CD4-positive, CD25-positive, alpha-beta regulatory T cell (primary cell): Measurements from ENCODE around the gene PRR23B. TPM values are rescaled to one million over a fixed set of nuclear protein-coding genes. Genes with fewer than 3 reads are reported as not detected.

Experiments
- ATAC-seq, 2 donors: fragments of 150-1000 bp; cut with Tn5 transposase; one replicate each; pipeline ENCODE4 v1.10.0; 2021; ENCODE audit warnings: low read depth in 2 of 2, moderate number of reproducible peaks in 2 of 2, moderate library complexity in 1 of 2
- DNase-seq, 3 donors: peaks; one replicate each; pipeline versions ENCODE4 v3.0.0 to v3.0.0-alpha.2; 2012 to 2022; ENCODE audit warnings: mixed read lengths in 1 of 3
- H3K27ac ChIP-seq: one replicate; pipeline ENCODE4 v1.7.0; 2013; ENCODE audit warnings: mild to moderate bottlenecking, low read length; ENCODE audit not compliant: insufficient read depth, poor library complexity, severe bottlenecking
- H3K27me3 ChIP-seq: one replicate; pipeline ENCODE4 v1.7.0; 2013; ENCODE audit warnings: low read length; ENCODE audit not compliant: control insufficient read depth, insufficient read depth
- H3K36me3 ChIP-seq: one replicate; pipeline ENCODE4 v1.7.0; 2013; ENCODE audit warnings: mild to moderate bottlenecking, low read length, moderate library complexity; ENCODE audit not compliant: control insufficient read depth, insufficient read depth
- H3K4me1 ChIP-seq: 2 replicates; pipeline ENCODE4 v1.7.0; 2013; ENCODE audit warnings: mild to moderate bottlenecking, low read length; ENCODE audit not compliant: insufficient read depth, control insufficient read depth, poor library complexity, severe bottlenecking
- H3K4me3 ChIP-seq: one replicate; pipeline ENCODE4 v1.7.0; 2013; ENCODE audit warnings: low read depth, mild to moderate bottlenecking, low read length, moderate library complexity
- H3K9me3 ChIP-seq, 2 experiments: 1 replicate in 1 of 2; 2 replicates in 1 of 2; pipeline ENCODE4 v1.7.0; 2013; ENCODE audit warnings: low read length in 2 of 2, mild to moderate bottlenecking in 1 of 2, moderate library complexity in 1 of 2; ENCODE audit not compliant: control insufficient read depth in 2 of 2
- H3K27ac Mint-ChIP-seq, 3 donors: one replicate each; pipeline ENCODE4 v1.8.0; 2020 to 2022; ENCODE audit warnings: mild to moderate bottlenecking in 3 of 3, mixed read lengths in 3 of 3, moderate library complexity in 2 of 3
- H3K27me3 Mint-ChIP-seq: one replicate; pipeline ENCODE4 v1.8.0; 2022; ENCODE audit warnings: mild to moderate bottlenecking, mixed read lengths
- H3K36me3 Mint-ChIP-seq: one replicate; pipeline ENCODE4 v1.8.0; 2020; ENCODE audit warnings: mixed read lengths
- H3K4me1 Mint-ChIP-seq, 4 donors: one replicate each; pipeline ENCODE4 v1.8.0; 2020 to 2022; ENCODE audit warnings: mixed read lengths in 4 of 4, mild to moderate bottlenecking in 1 of 4
- H3K4me3 Mint-ChIP-seq, 4 donors: one replicate each; pipeline ENCODE4 v1.8.0; 2020 to 2022; ENCODE audit warnings: mild to moderate bottlenecking in 4 of 4, mixed read lengths in 4 of 4, moderate library complexity in 3 of 4
- H3K9me3 Mint-ChIP-seq, 7 donors: one replicate each; pipeline ENCODE4 v1.8.0; 2020 to 2022; ENCODE audit warnings: mixed read lengths in 7 of 7, mild to moderate bottlenecking in 3 of 7, moderate library complexity in 2 of 7
- polyA plus RNA-seq, 4 donors: library from polyadenylated mRNA; unstranded; fragments of 300-500 nt; fragmentation: Illumina TruSeq; gene quantifications; one replicate each; pipeline ENCODE4 v1.2.3, GENCODE V29; 2021
- total RNA-seq: library from RNA; stranded (reverse); gene quantifications from one replicate; pipeline ENCODE4 v1.2.3, GENCODE V29; 2022

The PRR23B gene
- total RNA-seq: not detected
- not detected for polyA plus RNA-seq

DNA sequence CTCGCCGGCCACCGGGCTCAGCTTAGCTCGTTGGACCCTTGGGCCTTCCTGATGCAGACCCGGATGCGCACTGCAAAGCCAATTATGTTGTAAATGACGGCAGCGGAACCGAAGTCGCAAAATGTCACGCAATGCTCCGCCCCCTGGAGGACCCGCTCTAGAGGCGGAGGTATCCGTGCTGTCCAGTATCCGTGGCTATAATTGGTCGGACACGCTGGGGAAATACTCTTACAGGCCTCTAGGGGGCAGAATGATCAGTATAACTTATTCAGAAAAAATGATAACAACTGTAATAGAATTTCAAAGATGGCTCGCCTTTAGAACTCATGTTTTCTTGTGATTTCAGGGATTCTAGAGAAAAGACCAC is at the start of gene PRR23B:
PRR23B (minus strand) TSS at position 59 of the 367 bp plus-strand sequence. CDS start 265 bp downstream, outside the sequence.
- no peaks in the 10 kb centered on the region for H3K36me3 Mint-ChIP-seq
- no peak for ATAC-seq

DNA sequence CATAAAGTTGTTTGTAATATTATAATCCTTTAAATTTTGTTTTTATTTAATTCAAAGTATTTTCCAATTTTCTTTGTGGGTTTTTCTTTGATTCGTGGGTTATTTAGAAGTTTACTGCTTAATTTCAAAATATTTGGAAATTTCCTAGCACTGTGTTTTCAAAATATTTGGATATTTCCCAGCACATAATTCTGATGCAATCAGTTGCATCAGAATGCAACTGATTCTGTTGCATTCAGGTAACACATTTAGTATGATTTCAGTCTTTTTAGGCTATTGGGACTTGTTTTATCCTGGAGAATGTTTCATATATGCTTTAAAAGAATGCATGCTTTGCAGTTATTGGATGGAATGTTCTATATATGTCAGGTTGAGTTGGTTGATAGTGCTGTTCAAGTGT is 42.2 kb upstream of the PRR23B start:
- Mint-ChIP-seq H3K4me1 (no peaks in the 10 kb centered on the region), H3K27ac (no peak overlapping the region), H3K27me3 (peaks cover 4% of the 10 kb centered on the region), H3K4me3 (no peak overlapping the region), H3K36me3 (no peaks in the 10 kb centered on the region), H3K9me3 (no peaks in the 10 kb centered on the region)
- H3K9me3 ChIP-seq: no peaks in the 10 kb centered on the region
- H3K27ac ChIP-seq: no peak overlapping the region
- no peaks in the 10 kb centered on the region for H3K36me3 ChIP-seq
- no peaks in the 10 kb centered on the region for H3K4me1 ChIP-seq
- H3K4me3 ChIP-seq: no peak overlapping the region
- no peak for DNase-seq
- ATAC-seq: no peak
- H3K27me3 ChIP-seq: no peaks in the 10 kb centered on the region

More for the DNA sequence above, at the start of gene PRR23B:
- H3K4me3 ChIP-seq: no peak within 1 kb of the TSS
- H3K9me3 Mint-ChIP-seq: peaks cover 0 to 7% (median 3%) of the 10 kb centered on the region in 7 donors
- no peaks in the 10 kb centered on the region for H3K4me1 Mint-ChIP-seq
- no peak within 1 kb of the TSS for H3K27ac Mint-ChIP-seq
- no peak within 1 kb of the TSS for H3K4me3 Mint-ChIP-seq
- H3K4me1 ChIP-seq: no peaks in the 10 kb centered on the region
- H3K36me3 ChIP-seq: no peaks in the 10 kb centered on the region
- no peaks in the 10 kb centered on the region for H3K27me3 ChIP-seq
- DNase-seq: no peak
- no peaks in the 10 kb centered on the region for H3K9me3 ChIP-seq
- no peaks in the 10 kb centered on the region for H3K27me3 Mint-ChIP-seq
- H3K27ac ChIP-seq: no peak within 1 kb of the TSS

DNA sequence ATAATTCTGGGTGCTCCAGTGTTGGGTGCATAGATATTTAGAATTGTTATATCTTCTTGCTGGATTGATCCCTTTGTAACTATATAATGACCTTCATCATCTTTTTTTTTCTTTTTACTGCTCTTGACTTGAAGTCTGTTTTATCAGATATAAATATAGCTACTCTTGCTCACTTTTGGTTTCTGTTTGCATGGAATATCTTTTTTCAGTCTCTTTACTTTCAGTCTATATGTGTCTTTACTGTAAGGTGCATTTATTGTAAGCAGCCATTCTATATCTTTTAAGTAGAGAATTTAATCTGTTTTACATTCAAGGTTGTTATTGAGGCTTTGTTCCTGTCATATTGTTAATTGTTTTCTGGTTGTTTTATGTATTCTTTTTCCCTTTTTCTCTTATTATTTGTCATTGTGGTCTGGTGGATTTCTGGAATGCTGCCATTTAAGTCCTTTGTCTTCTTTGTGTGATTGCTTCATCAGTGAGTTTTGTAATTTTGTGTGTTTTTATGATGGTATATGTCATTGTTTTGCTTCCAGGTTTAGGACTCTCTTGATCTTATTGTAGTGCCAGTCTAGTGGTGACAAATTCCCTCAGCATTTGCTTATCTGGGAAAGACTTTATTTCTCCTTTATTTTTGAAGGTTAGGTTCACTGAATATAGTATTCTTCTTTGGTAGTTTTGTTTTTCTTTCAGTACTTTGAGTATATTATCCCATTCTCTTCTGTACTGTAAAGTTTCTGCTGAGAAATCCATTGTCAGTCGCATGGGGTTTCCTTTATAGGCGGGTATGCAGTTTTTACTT is 32.3 kb upstream of the PRR23B start:
- Histone ChIP-seq H3K9me3 (peaks cover 7 to 17% of the 10 kb centered on the region in 2 experiments), H3K27ac (no peak overlapping the region), H3K4me3 (no peak overlapping the region), H3K27me3 (no peaks in the 10 kb centered on the region), H3K36me3 (no peaks in the 10 kb centered on the region), H3K4me1 (no peaks in the 10 kb centered on the region)
- DNase-seq (no peak), ATAC-seq (no peak)
- Mint-ChIP-seq H3K9me3 (peaks cover 0 to 24% (median 10%) of the 10 kb centered on the region in 7 donors), H3K27ac (no peak overlapping the region), H3K27me3 (no peaks in the 10 kb centered on the region), H3K36me3 (no peaks in the 10 kb centered on the region), H3K4me1 (no peaks in the 10 kb centered on the region), H3K4me3 (no peak overlapping the region)

DNA sequence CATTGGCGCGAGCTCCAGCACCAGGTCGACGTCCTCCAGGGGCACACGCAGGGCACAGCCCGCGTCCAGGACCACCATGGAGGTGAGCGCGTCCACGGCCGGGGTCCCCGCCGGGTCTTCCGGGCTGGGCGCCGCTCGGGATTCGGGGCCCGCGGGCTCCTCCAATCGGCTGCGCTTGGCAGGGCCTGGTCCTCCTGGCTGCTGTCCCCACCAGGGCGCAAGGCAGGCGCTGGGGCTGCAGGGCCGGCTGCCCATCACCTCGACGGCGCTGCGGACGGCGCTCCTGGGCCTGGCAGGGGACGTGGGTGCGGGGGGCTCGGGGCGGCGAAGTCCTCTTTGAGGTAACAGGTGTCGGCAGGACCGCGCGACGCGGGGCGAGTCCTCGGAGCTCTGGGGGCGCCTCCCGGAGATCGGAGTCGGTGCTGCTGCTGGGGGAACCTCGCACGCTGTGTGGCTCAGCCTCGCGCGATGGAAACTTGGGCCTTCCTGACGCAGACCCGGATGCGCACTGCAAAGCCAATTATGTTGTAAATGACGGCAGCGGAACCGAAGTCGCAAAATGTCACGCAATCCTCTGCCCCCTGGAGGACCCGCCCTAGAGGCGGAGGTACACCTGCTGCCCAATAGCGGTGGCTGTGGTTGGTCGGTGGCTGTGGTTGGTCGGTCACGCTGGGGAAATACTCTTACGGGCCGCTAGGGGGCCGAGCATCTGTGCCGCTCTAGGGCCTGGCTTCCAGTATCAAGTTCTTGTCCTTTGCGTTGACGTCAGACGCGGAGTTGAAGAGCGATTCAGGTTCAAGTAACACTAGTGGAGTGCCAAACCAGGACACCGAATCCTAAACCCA is 23.9 kb upstream of the PRR23B start, which contains the start of gene PRR23C:
PRR23C (minus strand) TSS at position 527 of the 845 bp plus-strand sequence; CDS start at position 255, 272 bp downstream.
- no peaks in the 10 kb centered on the region for H3K4me1 ChIP-seq
- Mint-ChIP-seq H3K9me3 (peaks cover 1 to 15% (median 8%) of the 10 kb centered on the region in 7 donors), H3K27me3 (no peaks in the 10 kb centered on the region), H3K4me3 (no peak within 1 kb of the TSS), H3K27ac (no peak within 1 kb of the TSS), H3K4me1 (no peaks in the 10 kb centered on the region), H3K36me3 (no peaks in the 10 kb centered on the region)
- no peaks in the 10 kb centered on the region for H3K36me3 ChIP-seq
- no peak for DNase-seq
- H3K4me3 ChIP-seq: no peak within 1 kb of the TSS
- H3K27ac ChIP-seq: no peak within 1 kb of the TSS
- ATAC-seq: no peak
- no peaks in the 10 kb centered on the region for H3K27me3 ChIP-seq
- H3K9me3 ChIP-seq: peaks cover 0 to 3% of the 10 kb centered on the region in 2 experiments

DNA sequence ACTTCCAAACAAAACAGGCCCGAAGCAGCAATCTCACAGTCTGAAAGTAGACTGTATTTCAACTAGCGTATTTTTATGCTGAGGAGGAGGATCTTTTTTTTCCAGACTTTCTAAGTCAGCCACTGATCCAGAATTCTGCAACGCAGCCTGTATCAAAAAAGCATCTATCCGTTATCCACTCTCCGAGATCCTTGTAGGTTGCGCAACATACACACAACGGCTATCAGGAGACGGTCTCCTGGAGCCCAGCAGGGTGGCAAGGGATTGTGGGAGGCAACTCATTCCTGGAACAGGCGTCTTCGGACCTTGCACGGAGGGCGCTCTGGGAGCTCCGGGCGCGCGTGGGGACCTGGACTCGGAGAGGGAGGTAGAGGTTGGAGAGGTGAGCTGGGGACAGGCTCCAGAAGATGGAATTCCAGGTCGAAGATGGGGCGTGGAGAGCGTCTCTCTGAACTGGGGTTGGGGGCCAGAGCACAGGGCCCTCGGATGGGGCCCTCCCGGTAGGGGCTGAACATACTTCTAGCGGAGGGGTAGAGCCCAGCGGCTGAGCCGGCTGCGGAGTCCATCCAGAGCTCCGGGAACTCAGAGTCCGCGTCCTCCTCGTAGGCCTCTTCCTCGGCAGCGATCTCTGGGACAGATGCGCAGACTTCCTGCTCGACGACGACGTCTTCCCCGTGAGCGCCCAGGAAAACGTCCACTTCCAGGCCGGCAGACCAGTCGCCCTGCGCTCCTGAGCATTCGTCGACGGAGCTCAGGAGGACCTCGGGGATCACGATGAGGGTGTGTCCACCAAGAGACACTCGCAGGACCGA is 23.0 kb upstream of the PRR23B start:
- H3K27ac Mint-ChIP-seq: no peak overlapping the region
- H3K36me3 Mint-ChIP-seq: no peaks in the 10 kb centered on the region
- peaks cover under 1% of the 10 kb centered on the region for H3K27me3 ChIP-seq
- no peaks in the 10 kb centered on the region for H3K27me3 Mint-ChIP-seq
- H3K9me3 ChIP-seq: peaks cover 0 to 3% of the 10 kb centered on the region in 2 experiments
- DNase-seq: no peak
- H3K27ac ChIP-seq: no peak overlapping the region
- H3K4me3 Mint-ChIP-seq: no peak overlapping the region
- H3K4me1 ChIP-seq: no peaks in the 10 kb centered on the region
- H3K36me3 ChIP-seq: no peaks in the 10 kb centered on the region
- no peak overlapping the region for H3K4me3 ChIP-seq
- ATAC-seq: no peak
- H3K4me1 Mint-ChIP-seq: no peaks in the 10 kb centered on the region
- peaks cover 1 to 15% (median 8%) of the 10 kb centered on the region in 7 donors for H3K9me3 Mint-ChIP-seq

DNA sequence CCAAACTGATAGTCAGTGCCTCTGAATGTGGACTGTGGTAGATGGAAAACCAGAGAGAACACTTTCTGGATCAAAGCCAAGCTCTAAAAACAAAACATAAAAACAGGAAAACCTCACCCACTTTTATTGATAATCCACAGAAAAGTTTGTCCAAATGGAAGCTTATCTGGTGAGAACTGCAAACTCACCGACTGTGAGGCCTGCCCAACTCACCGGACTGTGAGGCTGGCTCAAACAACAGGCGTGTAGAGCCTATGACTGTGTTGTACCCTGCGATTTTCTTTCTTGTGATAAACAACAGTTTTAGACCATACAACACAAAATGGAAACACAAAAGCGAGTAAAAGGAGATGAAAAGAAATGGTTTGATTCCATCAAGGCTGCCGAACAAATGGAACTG is 16.8 kb upstream of the PRR23B start:
- Mint-ChIP-seq H3K27ac (no peak overlapping the region), H3K4me1 (no peaks in the 10 kb centered on the region), H3K4me3 (no peak overlapping the region), H3K36me3 (no peaks in the 10 kb centered on the region), H3K27me3 (no peaks in the 10 kb centered on the region), H3K9me3 (peaks cover 0 to 9% (median 1%) of the 10 kb centered on the region in 7 donors)
- H3K4me1 ChIP-seq: no peaks in the 10 kb centered on the region
- H3K27me3 ChIP-seq: peaks cover 1% of the 10 kb centered on the region
- H3K27ac ChIP-seq: no peak overlapping the region
- no peaks in the 10 kb centered on the region for H3K9me3 ChIP-seq
- DNase-seq (no peak), ATAC-seq (no peak)
- no peaks in the 10 kb centered on the region for H3K36me3 ChIP-seq
- no peak overlapping the region for H3K4me3 ChIP-seq

DNA sequence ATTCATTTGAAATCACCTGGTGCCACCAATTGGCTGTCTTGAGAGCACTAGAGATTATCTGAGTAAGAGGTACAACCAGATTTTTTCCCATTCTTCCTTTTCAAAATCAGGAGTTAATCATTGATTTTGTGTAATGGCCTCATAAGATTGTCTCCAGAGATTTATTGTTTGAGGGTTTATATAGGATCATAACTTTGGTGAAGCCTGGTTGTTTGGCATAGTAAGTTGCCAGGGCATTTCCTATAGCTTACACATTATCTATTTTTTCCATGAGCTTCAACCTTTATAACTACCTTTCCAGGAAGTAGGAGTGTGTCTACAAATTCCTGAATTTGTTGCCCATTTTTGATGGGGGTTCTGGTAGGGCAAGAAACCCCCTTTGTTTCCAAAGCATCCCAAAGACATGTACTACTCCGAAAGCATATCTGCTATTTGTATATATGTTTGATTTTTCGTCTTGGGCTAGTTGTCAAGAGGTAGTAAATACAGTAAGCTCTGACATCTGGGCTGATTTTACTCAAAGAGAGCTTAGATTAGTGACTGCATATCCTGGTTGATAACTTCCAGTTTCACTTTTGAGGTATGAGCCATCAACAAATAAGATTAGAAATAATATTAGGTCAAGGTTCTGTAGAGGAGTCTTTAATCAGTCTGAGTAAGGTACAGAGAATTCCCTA is 11.7 kb upstream of the PRR23B start:
- Mint-ChIP-seq H3K36me3 (no peaks in the 10 kb centered on the region), H3K4me1 (no peaks in the 10 kb centered on the region), H3K4me3 (no peak overlapping the region), H3K27ac (no peak overlapping the region), H3K27me3 (no peaks in the 10 kb centered on the region), H3K9me3 (peaks cover 0 to 17% (median 6%) of the 10 kb centered on the region in 7 donors)
- no peaks in the 10 kb centered on the region for H3K36me3 ChIP-seq
- no peak for DNase-seq
- H3K4me1 ChIP-seq: no peaks in the 10 kb centered on the region
- H3K4me3 ChIP-seq: no peak overlapping the region
- no peaks in the 10 kb centered on the region for H3K27me3 ChIP-seq
- peaks cover 0 to 5% of the 10 kb centered on the region in 2 experiments for H3K9me3 ChIP-seq
- ATAC-seq: no peak
- H3K27ac ChIP-seq: no peak overlapping the region
